Suppressor macrophage treated with lipopolysaccharide for 4 hours (primary cell): ENCODE measurements around the gene EIF1.
"Not testable (repeated sequence)": the region's sequence is repeated elsewhere in the genome, so short reads cannot be mapped to it uniquely, and the experiment has no call there.

Source experiments
- DNase-seq: peaks from one replicate; pipeline ENCODE4 v3.0.0-alpha.2; 2020

Gene EIF1

GRCh38 chr17:41688641-41689496 is at the start of gene EIF1:
Gene EIF1, plus strand, starts transcription at chr17:41688885. Its CDS starts 154 bp downstream, at chr17:41689039.
- DNase-seq: peak; percentile 100

GRCh38 chr17:41638941-41639340 is 49.7 kb upstream of the EIF1 start:
- peak; percentile 23 for DNase-seq

GRCh38 chr17:41639492-41640473 is 48.9 kb upstream of the EIF1 start:
- DNase-seq: peak; percentile 27

GRCh38 chr17:41640596-41640995 is 48.1 kb upstream of the EIF1 start:
- DNase-seq: not testable (repeated sequence)

GRCh38 chr17:41642252-41643156 is 46.2 kb upstream of the EIF1 start:
- no peak for DNase-seq

- no peak for DNase-seq
These were observed 41.5 kb upstream of the EIF1 start for GRCh38 chr17:41647038-41647813.

GRCh38 chr17:41647940-41648410 is 40.7 kb upstream of the EIF1 start:
- peak; percentile 88 for DNase-seq

GRCh38 chr17:41648411-41649195 is 40.1 kb upstream of the EIF1 start:
- peak; percentile 89 for DNase-seq

- DNase-seq: no peak
These were observed 38.7 kb upstream of the EIF1 start for GRCh38 chr17:41649923-41650519.

- no peak for DNase-seq
These were observed 37.7 kb upstream of the EIF1 start for GRCh38 chr17:41650794-41651624.

- no peak for DNase-seq
These were observed 36.8 kb upstream of the EIF1 start for GRCh38 chr17:41651625-41652460.

GRCh38 chr17:41652461-41652970 is 36.2 kb upstream of the EIF1 start:
- DNase-seq: no peak

- no peak for DNase-seq
These were observed 35.3 kb upstream of the EIF1 start for GRCh38 chr17:41653421-41653820.

- no peak for DNase-seq
These were observed 34.6 kb upstream of the EIF1 start for GRCh38 chr17:41653892-41654677.

GRCh38 chr17:41654678-41655607 is 33.7 kb upstream of the EIF1 start:
- DNase-seq: no peak

- DNase-seq: no peak
These were observed 33.0 kb upstream of the EIF1 start for GRCh38 chr17:41655611-41656111.
